Measurements from ENCODE around the gene KCNK18.

The KCNK18 gene

GRCh38 chr10:117223693-117224430, 26.6 kb downstream of the KCNK18 start:
- TF ChIP-seq FOXP2 (optimal IDR thresholded peaks at IDR 0.05; ENCODE audit: borderline replicate concordance, extremely low read depth, extremely low read length, insufficient read depth) (no peak), POLR2AphosphoS5 (IDR thresholded peaks at IDR 0.05; ENCODE audit: low read depth, low read length) (no peak), TAF1 (IDR thresholded peaks at IDR 0.05; ENCODE audit: borderline replicate concordance, insufficient read depth, low read length) (no peak), REST (IDR thresholded peaks at IDR 0.05; ENCODE audit: insufficient read depth in 1 of 2, low read depth in 2 of 2, low read length in 2 of 2) (no peak), SIN3A (IDR thresholded peaks at IDR 0.05; ENCODE audit: borderline replicate concordance, insufficient read depth, low read length) (no peak)

- no peak for TF ChIP-seq POLR2AphosphoS5 (IDR thresholded peaks at IDR 0.05; ENCODE audit: low read depth, low read length)
- TF ChIP-seq FOXP2 (optimal IDR thresholded peaks at IDR 0.05; ENCODE audit: borderline replicate concordance, extremely low read depth, extremely low read length, insufficient read depth) = no peak
- no peak for TF ChIP-seq SIN3A (IDR thresholded peaks at IDR 0.05; ENCODE audit: borderline replicate concordance, insufficient read depth, low read length)
- no peak for TF ChIP-seq TAF1 (IDR thresholded peaks at IDR 0.05; ENCODE audit: borderline replicate concordance, insufficient read depth, low read length)
- no peak for TF ChIP-seq REST (IDR thresholded peaks at IDR 0.05; ENCODE audit: insufficient read depth in 1 of 2, low read depth in 2 of 2, low read length in 2 of 2)
Measured at GRCh38 chr10:117224881-117225280, 27.6 kb downstream of the KCNK18 start.

- TF ChIP-seq FOXP2 (optimal IDR thresholded peaks at IDR 0.05; ENCODE audit: borderline replicate concordance, extremely low read depth, extremely low read length, insufficient read depth) (no peak), SIN3A (IDR thresholded peaks at IDR 0.05; ENCODE audit: borderline replicate concordance, insufficient read depth, low read length) (no peak), REST (IDR thresholded peaks at IDR 0.05; ENCODE audit: insufficient read depth in 1 of 2, low read depth in 2 of 2, low read length in 2 of 2) (no peak), POLR2AphosphoS5 (IDR thresholded peaks at IDR 0.05; ENCODE audit: low read depth, low read length) (no peak), TAF1 (IDR thresholded peaks at IDR 0.05; ENCODE audit: borderline replicate concordance, insufficient read depth, low read length) (no peak)
Measured at GRCh38 chr10:117226813-117227451, 29.6 kb downstream of the KCNK18 start.

GRCh38 chr10:117228210-117228609, 30.9 kb downstream of the KCNK18 start:
- TF ChIP-seq TAF1 (IDR thresholded peaks at IDR 0.05; ENCODE audit: borderline replicate concordance, insufficient read depth, low read length) (no peak), REST (IDR thresholded peaks at IDR 0.05; ENCODE audit: insufficient read depth in 1 of 2, low read depth in 2 of 2, low read length in 2 of 2) (no peak), POLR2AphosphoS5 (IDR thresholded peaks at IDR 0.05; ENCODE audit: low read depth, low read length) (no peak), SIN3A (IDR thresholded peaks at IDR 0.05; ENCODE audit: borderline replicate concordance, insufficient read depth, low read length) (no peak), FOXP2 (optimal IDR thresholded peaks at IDR 0.05; ENCODE audit: borderline replicate concordance, extremely low read depth, extremely low read length, insufficient read depth) (no peak)
